Esophagus muscularis mucosa (tissue), 4 donors: ENCODE results near the gene WNT7A.

Experiments
- CTCF ChIP-seq, 3 experiments: fragments of 200-600 bp in 2 of 3; fragments of 450-650 bp in 1 of 3; sonication (generic) in 2 of 3; IDR thresholded peaks; one replicate each; pipeline ENCODE4 v1.5.1; 2017 to 2019; ENCODE audit warnings: antibody characterized with exemption in 3 of 3, mild to moderate bottlenecking in 2 of 3, moderate library complexity in 1 of 3
- EP300 ChIP-seq: sonication (generic); formaldehyde crosslinking; IDR thresholded peaks from one replicate; pipeline ENCODE4 v1.6.1; 2017; ENCODE audit warnings: antibody characterized with exemption
- POLR2A ChIP-seq: fragments of 450-650 bp; IDR thresholded peaks from one replicate; pipeline ENCODE4 v1.6.1; 2017; ENCODE audit warnings: antibody characterized with exemption, moderate library complexity, mild to moderate bottlenecking, low read depth
- POLR2AphosphoS5 ChIP-seq, 2 donors: sonication (generic); formaldehyde crosslinking; IDR thresholded peaks; one replicate each; pipeline ENCODE4 v1.6.1; 2017; ENCODE audit warnings: antibody characterized with exemption in 2 of 2

DNA sequence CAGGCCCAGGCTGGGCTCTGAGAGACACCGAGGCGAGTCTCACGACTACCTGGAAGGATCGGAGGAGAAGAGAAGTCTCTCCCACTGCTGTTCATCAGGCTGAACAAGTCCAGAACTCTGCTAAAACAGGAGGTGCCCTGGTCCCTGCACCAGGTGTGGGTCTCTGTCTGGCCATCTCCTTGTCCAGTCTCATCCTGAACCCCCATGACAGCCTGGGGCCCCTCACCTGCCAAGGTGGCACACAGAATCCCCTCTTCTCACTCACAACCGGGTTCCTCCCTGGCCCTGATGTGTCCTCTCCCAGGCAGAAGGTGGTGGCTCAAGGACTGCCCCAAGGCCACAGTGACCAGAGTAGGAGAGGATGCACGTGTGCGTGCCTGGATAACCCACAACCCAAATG, 34.1 kb downstream of the WNT7A start:
- no peak for TF ChIP-seq CTCF (IDR thresholded peaks at IDR 0.05)
- TF ChIP-seq POLR2AphosphoS5 (IDR thresholded peaks at IDR 0.05), result no peak
- TF ChIP-seq POLR2A, result no peak
- TF ChIP-seq EP300, result no peak
